ENCODE data around the gene GKN1. TPM values are rescaled to one million over a fixed set of nuclear protein-coding genes. Genes with fewer than 3 reads are reported as not detected.
A peak's percentile ranks its signal among the peaks of the same experiment; 100 is the strongest.

The GKN1 gene, protein sequence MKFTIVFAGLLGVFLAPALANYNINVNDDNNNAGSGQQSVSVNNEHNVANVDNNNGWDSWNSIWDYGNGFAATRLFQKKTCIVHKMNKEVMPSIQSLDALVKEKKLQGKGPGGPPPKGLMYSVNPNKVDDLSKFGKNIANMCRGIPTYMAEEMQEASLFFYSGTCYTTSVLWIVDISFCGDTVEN
- total RNA-seq: 0.09 TPM
- polyA plus RNA-seq (ENCODE audit: insufficient read depth in 1 of 8, insufficient read length in 8 of 8, low replicate concordance in 1 of 8): under 1 TPM in 6 of 8 donors, not detected in 2; 0.15 to 0.27 (median 0.17) TPM
- long read RNA-seq, donor 1: 0 reads
- long read RNA-seq, donor 2: 0 reads
- long read RNA-seq, donor 3: 0 reads
- long read RNA-seq, donor 4: 0 reads
- long read RNA-seq, donor 5: 0 reads
- long read RNA-seq, donor 6: 0 reads
- long read RNA-seq, donor 7: 0 reads
- long read RNA-seq, donor 8: 0 reads
- long read RNA-seq, donor 9: 0 reads
- long read RNA-seq, donor 10: 0 reads
- long read RNA-seq, donor 11: 0 reads

DNA sequence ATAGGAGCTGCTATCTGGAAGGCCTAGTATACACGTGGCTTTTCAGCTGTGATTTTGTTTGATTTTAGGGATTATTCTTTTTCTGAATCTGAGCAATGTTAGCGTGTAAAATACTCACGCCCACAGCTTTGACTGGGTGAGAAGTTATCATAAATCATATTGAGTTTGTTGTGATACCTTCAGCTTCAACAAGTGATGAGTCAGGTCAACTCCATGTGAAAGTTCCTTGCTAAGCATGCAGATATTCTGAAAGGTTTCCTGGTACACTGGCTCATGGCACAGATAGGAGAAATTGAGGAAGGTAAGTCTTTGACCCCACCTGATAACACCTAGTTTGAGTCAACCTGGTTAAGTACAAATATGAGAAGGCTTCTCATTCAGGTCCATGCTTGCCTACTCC is at the start of gene GKN1:
TSS of gene GKN1 (plus strand) at position 386 of the 400 bp plus-strand sequence. CDS start 42 bp downstream, outside the sequence.
- Histone ChIP-seq H3K27ac (ENCODE audit: low read length) (no peak within 1 kb of the TSS), H3K27me3 (ENCODE audit: control insufficient read depth, insufficient read depth, low read length) (no peaks in the 10 kb centered on the region), H3K9me3 (replicated peaks; ENCODE audit: control insufficient read depth, low read depth, low read length) (no peaks in the 10 kb centered on the region), H3K36me3 (ENCODE audit: control insufficient read depth, insufficient read depth, low read length) (no peaks in the 10 kb centered on the region), H3K4me1 (ENCODE audit: control insufficient read depth, insufficient read depth, low read length) (peaks cover 1% of the 10 kb centered on the region), H3K4me3 (ENCODE audit: low read length) (no peak within 1 kb of the TSS)
- no peak for DNase-seq
- no CpG with 5 or more reads among the region's 3 CpGs for WGBS (ENCODE audit: insufficient coverage)

GRCh38 chr2:68925295-68925896 is 49.0 kb upstream of the GKN1 start:
- WGBS (ENCODE audit: insufficient coverage): 50% methylated on average over 6 of the region's 9 CpGs
- Histone ChIP-seq H3K27ac (ENCODE audit: low read length) (no peak overlapping the region), H3K27me3 (ENCODE audit: control insufficient read depth, insufficient read depth, low read length) (no peaks in the 10 kb centered on the region), H3K4me3 (ENCODE audit: low read length) (no peak overlapping the region), H3K4me1 (ENCODE audit: control insufficient read depth, insufficient read depth, low read length) (no peaks in the 10 kb centered on the region), H3K36me3 (ENCODE audit: control insufficient read depth, insufficient read depth, low read length) (no peaks in the 10 kb centered on the region), H3K9me3 (replicated peaks; ENCODE audit: control insufficient read depth, low read depth, low read length) (no peaks in the 10 kb centered on the region)
- DNase-seq: peak; percentile 59

- no peak for DNase-seq
- Histone ChIP-seq H3K27me3 (ENCODE audit: control insufficient read depth, insufficient read depth, low read length) (no peaks in the 10 kb centered on the region), H3K36me3 (ENCODE audit: control insufficient read depth, insufficient read depth, low read length) (no peaks in the 10 kb centered on the region), H3K4me1 (ENCODE audit: control insufficient read depth, insufficient read depth, low read length) (no peaks in the 10 kb centered on the region), H3K4me3 (ENCODE audit: low read length) (no peak overlapping the region), H3K27ac (ENCODE audit: low read length) (no peak overlapping the region), H3K9me3 (replicated peaks; ENCODE audit: control insufficient read depth, low read depth, low read length) (no peaks in the 10 kb centered on the region)
- WGBS (ENCODE audit: insufficient coverage): 29% methylated on average over 1 of the region's 4 CpGs
Observed at GRCh38 chr2:68926796-68927195, 47.6 kb upstream of the GKN1 start.

GRCh38 chr2:68931149-68931711 is 43.2 kb upstream of the GKN1 start:
- Histone ChIP-seq H3K9me3 (replicated peaks; ENCODE audit: control insufficient read depth, low read depth, low read length) (no peaks in the 10 kb centered on the region), H3K4me1 (ENCODE audit: control insufficient read depth, insufficient read depth, low read length) (no peaks in the 10 kb centered on the region), H3K27ac (ENCODE audit: low read length) (no peak overlapping the region), H3K27me3 (ENCODE audit: control insufficient read depth, insufficient read depth, low read length) (no peaks in the 10 kb centered on the region), H3K36me3 (ENCODE audit: control insufficient read depth, insufficient read depth, low read length) (no peaks in the 10 kb centered on the region), H3K4me3 (ENCODE audit: low read length) (no peak overlapping the region)
- no CpG with 5 or more reads among the region's 3 CpGs for WGBS (ENCODE audit: insufficient coverage)
- DNase-seq: no peak

- Histone ChIP-seq H3K4me3 (ENCODE audit: low read length) (no peak overlapping the region), H3K4me1 (ENCODE audit: control insufficient read depth, insufficient read depth, low read length) (no peaks in the 10 kb centered on the region), H3K27ac (ENCODE audit: low read length) (no peak overlapping the region), H3K9me3 (replicated peaks; ENCODE audit: control insufficient read depth, low read depth, low read length) (no peaks in the 10 kb centered on the region), H3K36me3 (ENCODE audit: control insufficient read depth, insufficient read depth, low read length) (no peaks in the 10 kb centered on the region), H3K27me3 (ENCODE audit: control insufficient read depth, insufficient read depth, low read length) (no peaks in the 10 kb centered on the region)
- WGBS (ENCODE audit: insufficient coverage): 50% methylated on average over 1 of the region's 4 CpGs
- no peak for DNase-seq
Observed at GRCh38 chr2:68931799-68932198, 42.6 kb upstream of the GKN1 start.

DNA sequence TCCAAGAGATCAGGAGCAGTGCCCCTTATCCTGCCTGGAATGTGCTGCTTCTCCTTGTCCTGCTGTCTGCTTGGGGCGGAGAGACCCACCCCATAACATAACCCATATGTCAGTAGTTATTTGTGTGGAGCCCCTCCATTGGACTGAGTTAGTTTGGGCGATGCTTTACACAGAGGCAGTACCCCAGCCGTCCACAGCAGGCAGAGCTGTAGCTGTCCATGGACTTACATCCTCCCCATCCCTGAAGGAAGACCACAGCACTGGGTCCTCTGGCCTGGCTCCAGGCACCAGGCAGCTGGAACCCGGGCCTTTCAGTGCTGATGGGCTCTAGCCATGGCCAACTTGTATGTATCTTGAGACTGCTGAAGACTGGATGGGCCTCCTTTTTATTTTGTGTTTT is 42.0 kb upstream of the GKN1 start:
- Histone ChIP-seq H3K9me3 (replicated peaks; ENCODE audit: control insufficient read depth, low read depth, low read length) (no peaks in the 10 kb centered on the region), H3K27ac (ENCODE audit: low read length) (no peak overlapping the region), H3K4me1 (ENCODE audit: control insufficient read depth, insufficient read depth, low read length) (no peaks in the 10 kb centered on the region), H3K36me3 (ENCODE audit: control insufficient read depth, insufficient read depth, low read length) (no peaks in the 10 kb centered on the region), H3K27me3 (ENCODE audit: control insufficient read depth, insufficient read depth, low read length) (no peaks in the 10 kb centered on the region), H3K4me3 (ENCODE audit: low read length) (no peak overlapping the region)
- DNase-seq: no peak
- no CpG with 5 or more reads among the region's 4 CpGs for WGBS (ENCODE audit: insufficient coverage)

DNA sequence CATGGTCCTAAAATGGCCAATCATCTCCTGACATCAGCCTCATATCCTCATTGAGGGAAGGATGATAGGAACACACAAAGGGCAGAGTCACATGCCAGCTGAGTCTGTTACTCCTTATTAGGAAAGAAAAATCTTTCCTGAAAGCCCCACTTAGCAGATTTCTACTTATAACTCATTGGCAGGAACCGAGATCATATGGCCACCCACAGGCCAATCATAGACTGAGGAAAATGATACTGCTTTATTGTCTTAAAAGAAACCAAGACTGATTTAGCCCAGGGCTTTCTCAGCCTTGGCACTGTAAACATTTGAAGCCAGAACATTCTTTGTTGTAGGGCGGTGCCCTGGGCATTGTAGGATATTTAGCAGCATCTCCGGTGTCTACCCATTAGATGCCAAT is 40.4 kb upstream of the GKN1 start:
- Histone ChIP-seq H3K9me3 (replicated peaks; ENCODE audit: control insufficient read depth, low read depth, low read length) (no peaks in the 10 kb centered on the region), H3K27me3 (ENCODE audit: control insufficient read depth, insufficient read depth, low read length) (no peaks in the 10 kb centered on the region), H3K4me1 (ENCODE audit: control insufficient read depth, insufficient read depth, low read length) (no peaks in the 10 kb centered on the region), H3K36me3 (ENCODE audit: control insufficient read depth, insufficient read depth, low read length) (no peaks in the 10 kb centered on the region), H3K4me3 (ENCODE audit: low read length) (no peak overlapping the region), H3K27ac (ENCODE audit: low read length) (no peak overlapping the region)
- no peak for DNase-seq
- WGBS (ENCODE audit: insufficient coverage): 100% methylated on average over 1 of the region's 3 CpGs

DNA sequence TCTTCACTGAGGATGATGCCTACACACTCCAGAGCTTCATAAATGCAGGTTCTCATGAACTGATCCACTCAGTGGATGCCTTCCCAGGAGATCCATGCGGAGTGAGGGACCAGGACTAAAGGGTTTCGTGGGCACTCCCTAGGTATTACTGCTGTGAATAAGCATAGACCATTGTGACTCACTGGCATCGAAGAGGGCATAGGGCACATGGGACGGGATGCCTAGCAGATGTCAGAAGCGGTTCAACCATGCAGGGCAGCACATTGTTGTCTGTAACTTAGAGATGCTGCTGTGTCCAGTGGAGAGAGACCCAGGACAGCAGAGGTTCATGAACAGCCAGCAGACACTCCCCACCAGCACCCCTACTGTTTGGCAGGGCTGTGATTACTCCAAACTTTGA is 39.0 kb upstream of the GKN1 start:
- Histone ChIP-seq H3K4me1 (ENCODE audit: control insufficient read depth, insufficient read depth, low read length) (no peaks in the 10 kb centered on the region), H3K36me3 (ENCODE audit: control insufficient read depth, insufficient read depth, low read length) (no peaks in the 10 kb centered on the region), H3K27ac (ENCODE audit: low read length) (no peak overlapping the region), H3K27me3 (ENCODE audit: control insufficient read depth, insufficient read depth, low read length) (no peaks in the 10 kb centered on the region), H3K4me3 (ENCODE audit: low read length) (no peak overlapping the region), H3K9me3 (replicated peaks; ENCODE audit: control insufficient read depth, low read depth, low read length) (peaks cover 3% of the 10 kb centered on the region)
- WGBS (ENCODE audit: insufficient coverage): 94% methylated on average over 5 of the region's 5 CpGs
- DNase-seq: no peak

DNA sequence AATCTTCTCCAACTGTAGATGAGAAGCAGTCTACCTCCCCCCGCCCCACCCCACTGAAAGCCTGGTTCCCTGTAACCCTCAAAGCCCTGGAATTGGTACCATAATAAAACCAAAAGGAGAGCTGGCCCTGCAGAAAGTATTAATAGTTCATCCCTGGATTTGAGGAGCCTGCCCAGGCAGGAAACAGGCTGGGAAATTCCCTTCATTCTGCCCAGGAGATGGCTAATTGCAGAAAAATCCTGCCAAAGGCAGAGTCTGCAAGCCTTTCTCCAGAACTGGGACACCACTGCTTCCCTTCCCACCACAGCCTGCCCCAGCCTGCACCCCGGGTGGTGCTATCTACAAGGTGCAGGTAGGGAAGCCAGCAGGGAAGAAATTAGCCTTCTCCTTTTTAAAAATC is 38.0 kb upstream of the GKN1 start:
- peak; percentile 22 for DNase-seq
- 33% methylated on average over 1 of the region's 2 CpGs for WGBS (ENCODE audit: insufficient coverage)

DNA sequence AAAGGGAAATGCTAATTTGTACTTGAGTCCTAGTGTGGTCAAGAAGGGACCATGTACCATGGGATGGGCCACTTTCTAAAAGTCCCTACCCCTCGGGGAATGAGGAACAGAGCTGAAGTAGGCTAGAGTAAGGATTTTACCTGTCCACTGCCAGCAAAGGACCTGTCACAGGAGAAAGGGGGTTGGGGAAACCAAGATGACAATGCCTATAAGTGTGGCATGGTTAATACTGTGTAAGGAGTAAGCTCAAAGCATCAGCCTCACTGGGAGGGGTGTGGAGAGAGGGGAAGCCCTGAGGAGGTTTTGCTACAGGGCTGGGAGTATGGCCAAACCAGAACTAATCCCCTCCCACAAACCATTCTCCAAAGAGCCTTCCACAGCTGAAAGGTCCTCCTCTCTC is 37.5 kb upstream of the GKN1 start:
- Histone ChIP-seq H3K4me1 (ENCODE audit: control insufficient read depth, insufficient read depth, low read length) (no peaks in the 10 kb centered on the region), H3K4me3 (ENCODE audit: low read length) (no peak overlapping the region), H3K27me3 (ENCODE audit: control insufficient read depth, insufficient read depth, low read length) (no peaks in the 10 kb centered on the region), H3K27ac (ENCODE audit: low read length) (no peak overlapping the region), H3K36me3 (ENCODE audit: control insufficient read depth, insufficient read depth, low read length) (no peaks in the 10 kb centered on the region), H3K9me3 (replicated peaks; ENCODE audit: control insufficient read depth, low read depth, low read length) (peaks cover 3% of the 10 kb centered on the region)
- peak; percentile 25 for DNase-seq
- 65% methylated on average over 1 of the region's 1 CpG for WGBS (ENCODE audit: insufficient coverage)

More for the DNA sequence above, 38.0 kb upstream of the GKN1 start:
- no peaks in the 10 kb centered on the region for H3K27me3 ChIP-seq (ENCODE audit: control insufficient read depth, insufficient read depth, low read length)
- H3K4me1 ChIP-seq (ENCODE audit: control insufficient read depth, insufficient read depth, low read length): no peaks in the 10 kb centered on the region
- H3K4me3 ChIP-seq (ENCODE audit: low read length): no peak overlapping the region
- peaks cover 3% of the 10 kb centered on the region for H3K9me3 ChIP-seq (replicated peaks; ENCODE audit: control insufficient read depth, low read depth, low read length)
- H3K27ac ChIP-seq (ENCODE audit: low read length): no peak overlapping the region
- H3K36me3 ChIP-seq (ENCODE audit: control insufficient read depth, insufficient read depth, low read length): no peaks in the 10 kb centered on the region

Measured in muscle of leg (tissue), 16 donors.